ENCODE data around the gene MRPS27.

Gene MRPS27

DNA sequence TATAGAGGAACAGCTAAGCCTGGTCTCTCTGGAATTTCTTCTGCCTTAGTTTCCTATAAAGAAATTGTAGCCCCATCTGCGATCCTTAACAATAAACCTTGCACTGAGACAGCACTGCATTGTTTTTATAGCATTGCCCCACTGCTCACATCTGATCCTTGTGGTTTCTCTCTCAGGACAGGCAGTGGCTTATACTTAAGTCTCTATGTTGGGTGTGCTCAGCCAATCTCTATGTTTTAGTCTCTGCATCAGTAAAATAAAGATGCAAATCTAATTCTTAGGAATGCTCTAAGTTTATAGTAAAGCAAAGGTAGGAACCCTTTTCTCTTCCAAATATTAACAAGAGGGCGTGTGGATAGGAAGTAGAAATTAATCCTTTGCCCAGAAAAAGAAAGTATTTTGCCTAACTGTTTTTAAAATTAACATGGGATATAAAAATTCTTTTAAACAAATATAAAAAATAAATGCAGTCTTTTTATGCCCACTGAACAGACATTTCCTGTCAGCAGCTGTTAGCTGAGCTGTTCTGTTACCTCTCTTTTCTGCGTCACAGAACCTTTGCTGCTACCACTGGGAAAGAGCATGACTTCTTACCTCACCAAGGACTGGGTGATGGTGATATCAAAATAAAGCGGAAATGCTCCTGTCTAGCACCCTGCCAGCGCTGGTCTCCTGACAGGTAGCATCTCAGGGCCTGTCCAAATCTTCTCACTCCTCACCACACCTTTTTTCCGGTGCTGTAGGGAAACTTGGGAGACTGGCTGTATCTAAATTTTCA is 29.5 kb downstream of the MRPS27 start:
- DNase-seq, result no peak

DNA sequence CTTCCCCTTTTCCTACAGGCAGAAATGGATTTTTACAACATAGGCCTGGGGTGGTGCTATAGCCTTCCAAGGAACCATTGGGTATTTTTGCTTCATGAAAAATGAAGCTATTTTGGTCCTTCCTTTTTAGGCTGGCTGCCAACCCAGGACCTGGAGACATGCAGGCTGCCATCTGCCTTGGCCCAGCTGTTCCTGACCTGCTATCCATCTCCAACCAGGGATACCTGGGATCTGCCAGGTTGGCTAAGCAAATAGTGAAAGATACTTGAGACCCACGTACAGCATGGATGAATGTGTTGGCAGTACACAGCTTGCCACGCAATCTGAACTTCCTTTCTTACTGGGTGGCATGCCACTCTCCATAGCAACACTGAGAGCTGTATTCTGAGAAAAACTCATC is 31.1 kb downstream of the MRPS27 start:
- DNase-seq, result no peak

DNA sequence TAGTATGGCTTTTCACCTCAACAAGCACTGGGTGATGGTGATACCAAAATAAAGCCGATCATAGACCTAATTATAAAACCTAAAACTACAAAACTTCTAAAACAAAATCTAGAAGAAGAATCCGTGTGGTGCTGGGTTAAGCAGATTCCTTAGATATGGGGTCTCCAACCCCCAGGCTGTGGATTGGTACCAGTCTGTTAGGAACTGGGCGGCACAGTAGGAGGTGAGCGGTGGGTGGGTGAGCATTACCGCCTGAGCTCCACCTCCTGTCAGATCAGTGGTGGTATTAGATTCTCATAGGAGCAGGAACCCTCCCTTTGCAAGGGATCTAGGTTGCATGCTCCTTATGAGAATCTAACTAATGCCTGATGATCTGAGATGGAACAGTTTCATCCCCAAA is 33.2 kb downstream of the MRPS27 start:
- no peak for DNase-seq

DNA sequence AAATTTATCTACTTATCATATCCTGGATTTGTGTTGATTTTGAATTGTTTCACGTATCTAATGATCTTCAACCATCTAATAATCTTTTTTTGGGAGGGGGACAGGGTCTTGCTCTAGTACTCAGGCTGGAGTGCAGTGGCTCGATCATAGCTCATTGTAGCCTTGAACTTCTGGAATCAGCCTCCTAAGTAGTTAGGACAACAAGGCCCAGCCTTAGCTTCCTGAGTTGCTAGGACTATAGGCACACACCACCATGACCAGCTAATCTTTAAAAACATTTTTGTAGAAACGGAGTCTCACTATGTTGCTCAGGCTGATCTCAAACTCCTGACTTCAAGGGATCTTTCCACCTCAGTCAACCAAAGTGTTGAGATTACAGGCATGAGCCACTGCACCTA is 34.6 kb downstream of the MRPS27 start:
- no peak for DNase-seq

DNA sequence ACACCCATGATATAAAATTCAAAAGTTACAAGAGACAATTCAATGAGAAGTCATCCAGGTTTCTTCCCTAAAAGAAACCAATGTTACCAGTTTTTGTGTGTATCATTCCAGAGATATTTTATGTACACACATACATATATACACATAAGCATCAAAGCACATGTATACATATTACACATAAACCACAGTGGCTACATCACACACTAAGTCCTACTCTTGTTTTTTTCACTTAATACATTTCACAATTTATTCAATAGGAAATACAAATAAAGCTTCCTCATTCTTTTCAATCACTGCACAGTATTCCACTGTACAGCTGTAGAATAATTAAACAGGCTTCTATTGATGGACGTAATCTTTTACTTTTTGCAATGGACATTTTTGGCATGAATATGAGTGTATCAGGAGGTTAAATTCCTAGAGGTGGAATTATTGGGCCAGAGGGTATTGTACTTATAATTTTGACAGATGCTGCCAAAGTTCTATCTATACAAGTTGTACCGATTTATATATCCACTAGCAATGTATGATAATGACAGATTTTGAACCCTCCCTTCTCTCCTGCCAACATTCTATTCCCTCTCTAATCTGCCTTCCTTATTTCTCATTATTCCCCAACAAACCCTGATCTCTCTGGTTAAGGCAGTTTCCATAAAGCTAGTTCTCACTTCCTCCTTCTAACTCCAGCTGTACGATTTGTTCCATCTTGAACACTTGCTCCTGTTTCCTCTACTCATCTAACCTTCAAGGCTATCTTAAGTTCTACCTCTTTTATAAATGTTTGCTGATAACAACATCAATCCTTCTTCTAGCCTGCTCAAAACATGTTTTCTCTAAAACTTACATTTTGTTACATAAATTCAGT is 35.2 kb downstream of the MRPS27 start:
- no peak for DNase-seq

DNA sequence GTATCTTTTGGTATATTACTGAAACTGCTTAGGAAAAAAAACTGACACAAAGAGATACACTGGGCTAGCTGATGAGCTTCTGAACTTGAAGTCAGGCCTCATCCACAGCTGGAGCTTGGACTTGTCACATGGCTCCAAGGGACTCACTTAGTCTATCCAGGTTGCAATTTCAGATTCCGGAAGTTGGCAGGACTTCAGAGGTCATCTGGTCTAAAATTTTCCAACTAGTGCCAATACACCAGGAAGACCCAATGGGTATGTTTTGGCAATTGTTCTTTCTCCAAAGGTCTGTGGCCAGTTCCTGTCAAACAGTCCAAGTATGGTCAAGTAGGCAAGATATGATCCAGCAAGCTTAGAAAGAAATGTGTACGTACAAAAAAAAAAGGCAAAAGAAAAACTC is 36.7 kb downstream of the MRPS27 start:
- no peak for DNase-seq

DNA sequence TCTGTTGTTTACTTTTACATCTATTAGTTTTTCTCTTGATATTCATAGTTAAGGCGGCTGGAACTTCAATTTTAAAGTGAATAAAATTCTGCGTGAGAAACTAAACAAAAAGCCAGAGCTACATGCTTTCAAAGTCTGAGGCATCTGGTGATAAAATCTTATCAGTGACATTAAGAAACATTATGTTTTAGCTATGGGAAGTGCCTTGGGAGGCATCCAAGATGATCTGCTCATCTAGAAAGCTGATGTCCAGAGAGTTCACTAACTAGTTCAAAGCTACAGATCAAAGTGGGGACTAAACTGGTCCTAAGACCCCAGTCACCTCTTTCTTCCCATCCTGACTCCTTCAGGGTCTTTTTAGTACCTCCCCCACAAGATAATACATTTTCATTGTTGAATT is 37.2 kb downstream of the MRPS27 start:
- DNase-seq, result no peak

DNA sequence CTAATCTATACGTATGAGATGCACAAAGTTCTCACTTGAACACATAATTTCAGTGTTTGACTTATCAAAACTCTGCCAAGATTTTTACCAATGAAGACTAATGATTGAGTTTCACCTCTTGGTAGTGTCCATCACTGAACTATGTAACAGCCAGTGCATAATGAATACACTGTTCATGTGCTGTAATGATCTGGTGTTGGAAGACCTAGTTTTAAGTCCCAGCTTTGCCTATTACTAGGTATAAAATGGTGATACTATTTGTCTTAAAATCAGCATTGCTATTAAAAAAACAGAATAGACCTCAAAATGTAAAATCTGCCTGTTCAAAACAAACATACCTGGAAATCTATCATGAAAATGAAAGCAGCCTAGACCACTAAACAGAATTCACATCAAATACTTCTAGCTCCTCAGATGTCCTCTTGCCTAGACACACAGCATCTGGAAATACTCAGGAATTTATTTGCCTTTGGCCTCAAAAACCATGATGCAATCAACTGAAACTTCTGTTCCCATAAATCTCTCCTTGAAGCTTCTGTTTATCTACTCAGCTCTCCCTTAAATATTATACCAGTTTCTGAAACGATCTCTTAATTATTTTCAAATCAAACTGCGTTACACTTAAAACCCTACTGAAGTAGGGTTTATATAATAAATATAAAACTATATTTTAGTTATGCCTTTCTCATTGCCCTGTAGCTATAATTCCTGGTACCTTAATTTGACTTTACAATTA is 38.1 kb downstream of the MRPS27 start:
- no peak for DNase-seq

DNA sequence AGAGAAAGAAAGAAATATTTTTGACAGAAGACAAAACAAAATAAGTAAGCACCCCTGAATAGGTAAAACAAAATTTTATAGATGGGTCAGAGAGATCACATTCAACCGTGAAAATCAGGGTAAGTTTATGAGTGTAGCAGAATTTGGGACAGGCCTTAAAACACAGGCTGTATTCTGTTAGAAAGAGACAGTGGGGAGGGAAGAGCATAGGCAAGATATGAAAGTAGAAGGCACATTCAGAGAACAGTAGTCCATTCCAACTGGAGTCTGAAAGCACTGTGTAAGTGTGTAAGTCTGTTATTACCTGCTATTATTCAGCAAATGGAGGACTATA is 38.6 kb downstream of the MRPS27 start:
- no peak for DNase-seq

DNA sequence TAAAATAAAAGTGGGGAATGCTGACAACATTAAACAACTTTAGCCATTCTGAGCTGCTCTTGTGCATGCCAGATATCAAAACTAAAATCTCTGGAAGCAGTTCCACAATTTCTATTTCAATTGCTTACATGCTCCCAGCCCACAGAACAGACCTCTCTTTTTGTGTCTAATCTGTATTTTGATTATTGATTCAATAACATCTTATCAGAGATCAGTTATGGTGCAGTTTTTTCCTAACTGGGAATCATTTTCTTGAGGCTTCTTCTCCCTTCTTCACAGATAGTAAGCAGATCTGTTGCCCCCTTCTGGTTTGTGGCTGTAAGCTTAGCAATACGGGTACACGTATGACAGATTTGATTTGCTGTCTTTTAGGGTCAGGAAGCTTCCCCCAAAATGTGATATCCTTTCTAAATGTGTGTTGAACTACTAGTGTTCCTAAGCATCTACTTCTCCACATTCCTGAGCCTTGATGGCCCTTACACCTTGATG is 39.4 kb downstream of the MRPS27 start:
- DNase-seq, result no peak

DNA sequence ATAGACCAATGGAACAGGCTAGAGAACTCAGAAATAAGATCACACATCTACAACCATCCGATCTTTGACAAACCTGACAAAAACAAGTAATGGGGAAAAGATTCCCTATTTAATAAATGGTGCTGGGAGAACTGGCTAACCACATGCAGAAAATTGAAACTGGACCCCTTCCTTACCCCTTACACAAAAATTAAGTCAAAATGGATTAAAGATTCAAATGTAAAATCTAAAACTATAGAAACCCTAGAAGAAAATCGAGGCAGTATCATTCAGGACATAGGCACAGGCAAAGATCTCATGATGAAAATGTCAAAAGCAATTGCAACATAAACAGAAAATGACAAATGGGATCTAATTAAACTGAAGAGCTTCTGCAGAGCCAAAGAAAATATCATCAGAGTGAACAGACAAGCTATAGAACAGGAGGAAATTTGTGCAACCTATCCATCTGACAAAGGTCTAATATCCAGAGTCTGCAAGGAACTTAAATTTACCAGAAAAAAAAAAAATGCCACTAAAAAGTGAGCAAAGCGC is 43.8 kb downstream of the MRPS27 start:
- no peak for DNase-seq

DNA sequence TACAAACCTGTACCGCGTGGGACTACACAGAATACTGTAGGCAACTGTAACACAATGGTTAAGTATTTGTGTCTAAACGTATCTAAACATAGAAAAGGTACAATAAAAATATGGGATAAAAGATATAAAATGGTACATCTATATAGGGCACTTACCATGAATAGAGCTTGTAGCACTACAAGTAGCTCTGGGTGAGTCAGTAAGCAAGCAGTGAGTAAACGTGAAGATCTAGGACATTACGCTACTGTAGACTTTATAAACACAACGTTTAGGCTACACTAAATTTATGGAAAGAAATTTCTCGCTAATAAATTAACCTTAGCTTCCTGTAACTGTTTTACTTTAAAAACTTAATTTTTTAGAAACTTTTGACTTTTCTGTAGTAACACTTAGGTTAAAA is 46.5 kb downstream of the MRPS27 start:
- no peak for DNase-seq

DNA sequence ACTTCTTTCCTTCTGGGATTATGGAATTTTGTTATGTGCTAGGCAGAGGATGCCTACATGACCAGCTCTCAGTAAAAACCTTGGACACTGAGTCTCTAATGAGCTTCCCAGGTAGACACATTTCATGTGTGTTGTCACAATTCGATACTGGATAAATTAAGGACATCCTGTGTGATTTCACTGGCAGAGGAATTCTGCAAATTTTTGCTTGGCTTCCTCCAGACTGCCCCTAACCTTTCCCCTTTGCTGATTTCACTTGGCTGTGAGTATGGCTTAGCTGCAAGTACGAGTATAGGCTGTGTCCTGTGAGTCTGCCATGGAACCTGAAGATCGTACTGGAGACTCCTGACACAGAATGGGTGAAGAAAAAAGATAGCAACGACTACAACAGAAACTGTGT is 47.6 kb downstream of the MRPS27 start:
- DNase-seq, result no peak

DNA sequence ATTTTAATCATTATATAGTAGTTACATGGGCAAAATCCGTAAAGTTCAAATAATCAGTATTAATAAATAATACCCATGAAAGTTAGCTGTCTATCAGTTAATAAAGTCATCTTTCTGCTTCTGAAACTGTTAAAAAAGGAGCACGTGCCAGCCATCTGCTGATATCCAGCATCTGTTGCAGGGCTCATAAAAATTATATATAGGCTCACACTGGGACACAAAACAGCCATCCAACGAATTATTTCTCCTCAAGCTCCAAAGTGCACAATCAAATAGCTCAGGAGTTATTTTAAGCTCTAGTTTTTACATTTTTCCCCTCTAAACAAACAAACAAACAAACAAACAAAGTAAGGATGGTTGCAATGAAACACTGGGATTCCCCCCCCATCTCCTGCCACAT is 48.3 kb downstream of the MRPS27 start:
- no peak for DNase-seq

DNA sequence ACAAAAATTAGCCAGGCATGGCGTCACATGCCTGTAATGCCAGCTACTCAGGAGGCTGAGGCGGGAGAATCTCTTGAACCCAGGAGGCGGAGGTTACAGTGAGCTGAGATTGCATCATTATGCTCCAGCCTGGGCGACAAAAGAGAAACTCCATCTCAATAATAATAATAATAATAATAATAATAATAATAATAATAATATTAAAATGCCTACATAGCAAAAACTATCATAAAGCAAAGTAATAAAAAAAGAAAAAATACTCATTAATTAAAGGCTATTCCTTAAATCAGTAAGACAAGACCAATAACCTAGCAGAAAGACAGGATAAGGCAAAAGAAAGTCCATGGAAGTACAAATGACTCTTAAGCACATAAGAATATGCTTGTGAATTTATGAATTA is 50.0 kb downstream of the MRPS27 start:
- no peak for DNase-seq

DNA sequence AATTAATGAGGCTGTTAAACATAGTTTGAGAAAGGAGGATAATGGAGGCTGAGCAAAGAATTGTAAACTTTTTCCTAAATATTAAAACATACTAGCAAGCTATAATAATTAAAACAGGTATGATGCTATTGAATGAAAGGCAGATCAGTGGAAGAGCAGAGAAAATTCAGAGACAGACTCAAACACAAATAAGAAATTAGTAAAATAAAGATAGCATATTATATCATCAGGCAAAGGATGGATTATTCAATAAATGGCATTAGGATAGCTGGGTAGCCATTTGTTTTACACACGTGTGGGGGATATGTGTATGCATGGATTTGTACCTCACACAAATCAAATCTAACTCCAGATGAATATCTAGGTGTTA is 50.6 kb downstream of the MRPS27 start:
- DNase-seq, result no peak

DNA sequence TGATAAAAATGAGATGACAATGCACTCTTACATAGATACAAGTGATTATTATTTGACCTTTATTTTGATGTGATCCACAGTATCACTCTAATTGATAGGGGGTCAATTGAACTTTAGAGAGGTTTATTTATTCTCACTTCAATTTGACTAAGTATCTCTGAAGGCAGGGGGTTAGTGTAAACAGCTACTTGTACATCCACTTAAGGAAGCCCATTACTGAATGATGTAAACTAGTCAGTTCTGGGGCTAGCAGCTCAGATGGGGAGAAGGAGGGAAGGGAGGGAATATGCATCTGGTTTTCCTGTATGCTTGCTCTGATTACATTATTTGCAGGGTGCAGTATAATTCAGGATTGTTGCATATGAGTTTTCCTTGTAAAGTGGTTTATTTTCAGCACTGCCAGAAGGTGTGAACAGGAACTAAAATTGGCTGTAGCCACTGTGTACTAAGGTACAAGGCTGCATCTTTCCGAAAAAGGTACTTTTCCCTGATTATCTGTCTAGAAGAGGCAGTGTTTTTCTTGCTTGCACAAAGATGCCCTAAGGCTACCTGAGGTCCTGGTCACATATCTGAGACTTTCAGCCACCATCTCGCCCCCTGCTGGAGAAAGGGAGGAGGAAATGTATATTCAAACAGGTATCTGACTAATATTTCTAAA is 51.2 kb downstream of the MRPS27 start:
- peak; percentile 64 for DNase-seq

DNA sequence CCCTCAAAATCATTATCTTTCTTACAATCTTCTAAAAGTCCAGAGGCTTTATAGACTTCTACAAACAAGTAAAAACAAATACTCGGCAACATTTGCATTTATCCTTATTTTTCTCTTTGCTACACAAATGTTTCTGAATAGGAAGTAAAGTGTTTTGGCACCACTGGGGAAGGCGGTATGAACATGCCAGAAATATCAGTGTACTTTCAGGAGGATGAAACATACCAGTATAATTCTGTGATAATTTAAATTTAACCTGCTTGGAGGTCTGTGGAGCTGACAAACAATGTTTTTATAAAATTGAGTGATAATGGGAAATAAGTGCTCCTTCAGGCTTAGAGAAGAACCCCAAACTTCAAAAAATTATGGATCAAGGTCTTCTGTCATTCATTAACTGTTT is 51.8 kb downstream of the MRPS27 start:
- DNase-seq, result no peak

DNA sequence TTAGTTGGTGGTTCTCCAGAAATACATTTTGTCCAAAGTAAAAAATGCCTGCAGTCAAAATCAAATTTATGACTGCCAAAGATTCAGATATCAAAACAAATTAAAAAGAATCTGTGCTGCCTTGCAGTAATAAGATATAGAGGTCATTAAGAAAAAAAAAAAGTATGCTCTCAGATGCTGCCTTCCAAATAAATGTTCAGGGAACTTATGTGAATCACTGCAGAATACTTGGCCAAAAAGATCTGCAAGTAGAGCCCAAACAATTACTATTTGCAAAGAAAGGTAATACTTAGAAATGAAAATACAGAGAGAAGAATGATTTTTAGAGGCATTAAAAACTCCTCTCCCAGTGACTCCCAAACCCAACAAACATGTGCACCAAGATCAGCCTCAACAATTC is 52.4 kb downstream of the MRPS27 start:
- DNase-seq, result no peak

DNA sequence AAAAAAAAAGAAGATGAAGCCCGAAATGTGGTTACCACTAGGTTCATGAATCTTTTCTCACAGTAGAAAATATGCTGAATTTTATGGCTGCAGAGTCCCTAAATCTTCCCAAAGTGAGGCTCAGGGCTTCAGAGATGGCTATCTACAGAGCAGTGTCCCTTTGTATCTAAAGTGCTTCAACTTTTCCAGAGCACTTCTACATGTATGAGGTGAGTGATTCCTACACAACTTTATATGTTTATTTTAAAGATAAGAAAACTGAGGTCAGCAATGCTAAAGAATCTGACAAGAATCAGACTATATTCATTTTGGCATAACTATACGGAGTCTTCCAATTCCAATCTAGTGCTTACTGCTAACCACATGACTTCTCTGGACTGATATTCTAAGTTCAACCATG is 53.2 kb downstream of the MRPS27 start:
- DNase-seq, result no peak

DNA sequence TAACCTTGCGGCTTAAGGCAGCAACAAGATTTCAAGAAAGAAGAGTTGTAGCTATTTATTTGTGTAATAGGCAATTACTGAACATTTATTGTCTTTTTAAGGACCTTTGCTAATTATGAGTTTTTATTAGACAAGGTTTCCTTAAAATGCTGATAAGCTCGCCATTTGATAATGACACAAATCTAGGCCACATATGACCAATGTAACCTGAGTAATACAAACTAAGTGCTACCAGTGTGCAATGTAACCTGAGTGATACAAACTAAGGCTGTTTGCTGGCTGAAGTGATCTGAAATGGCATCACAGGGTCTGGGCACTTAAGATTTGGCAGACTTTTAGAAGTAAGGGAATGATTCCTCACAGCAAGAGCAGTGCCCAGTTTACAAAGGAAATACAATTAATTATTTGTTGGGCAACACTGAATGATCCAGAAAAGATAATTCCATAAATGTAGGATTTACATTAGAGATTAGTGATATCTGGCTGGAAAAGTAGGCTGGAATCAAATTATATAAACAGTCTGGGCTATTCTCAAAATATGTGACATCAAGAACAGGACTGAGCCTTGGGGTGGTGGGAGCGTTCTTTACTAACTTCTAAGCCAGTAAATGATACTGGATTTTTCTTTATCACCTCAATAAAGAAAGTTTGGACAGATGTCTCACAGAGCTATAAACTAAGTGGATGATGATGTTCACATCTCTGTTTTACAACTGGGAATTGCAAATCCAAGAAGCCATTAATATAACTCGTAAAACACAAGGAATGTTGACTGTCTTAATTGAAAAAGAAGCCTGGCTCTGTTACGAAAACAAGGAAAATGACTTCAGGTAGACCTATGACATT is 54.8 kb downstream of the MRPS27 start:
- DNase-seq, result no peak

DNA sequence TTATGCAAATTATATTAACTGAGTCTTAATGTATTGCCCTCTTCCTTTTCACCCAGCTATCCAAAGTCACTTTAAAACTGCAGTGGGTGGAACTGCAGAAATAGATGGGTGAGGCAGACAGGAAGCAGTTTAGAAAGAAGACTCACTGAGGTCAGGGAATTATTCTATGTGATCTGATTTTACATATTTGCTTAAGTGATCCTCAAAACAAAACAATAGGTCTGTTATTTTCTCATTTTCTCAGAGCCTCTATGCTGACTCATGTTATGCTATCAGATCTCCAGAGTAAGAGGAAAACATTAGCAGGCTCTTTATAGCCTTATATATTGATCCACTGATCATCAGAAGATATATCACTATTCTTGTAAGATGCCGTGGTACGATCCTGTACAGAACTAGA is 63.5 kb downstream of the MRPS27 start:
- DNase-seq, result no peak
